ENCODE measurements around the gene TRPM8. TPM values are rescaled to one million over a fixed set of nuclear protein-coding genes. Genes with fewer than 3 reads are reported as not detected.

The TRPM8 gene
- total RNA-seq, 3 donors from 2014 or later (not counting 1 experiment from before 2014, with no cell fraction given) = not detected

DNA sequence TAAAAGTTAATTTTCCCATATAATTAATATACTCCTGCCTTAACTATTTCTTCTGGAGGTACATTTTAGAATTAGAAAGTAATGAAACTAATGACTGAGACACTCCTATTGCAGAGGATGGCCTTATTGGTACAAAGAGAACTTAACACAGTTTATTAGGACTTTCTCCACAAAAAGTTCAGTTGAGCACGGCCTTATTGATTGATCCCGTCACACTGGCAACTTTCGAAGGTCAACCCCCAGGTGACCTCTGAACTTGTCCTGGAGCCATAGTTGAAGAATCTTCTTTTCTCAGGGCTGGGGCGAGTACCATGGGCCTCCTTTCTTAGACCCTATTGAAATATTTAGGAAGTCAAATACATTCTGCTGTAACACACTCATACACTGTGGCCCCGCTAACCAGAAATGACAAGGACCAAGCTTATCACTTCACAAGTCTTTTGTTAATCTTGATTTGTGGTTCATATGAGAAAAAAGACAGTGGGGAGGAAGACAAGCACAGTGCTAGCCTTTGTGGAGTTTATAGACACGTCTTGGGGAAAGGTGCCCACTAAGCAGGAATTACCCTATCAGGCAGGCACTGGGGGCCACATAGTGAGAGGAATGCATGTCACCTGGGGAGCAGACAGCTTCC, 144.6 kb downstream of the TRPM8 start:
- ATAC-seq (peak; percentile 77 to 99 (median 92)), DNase-seq (peak in 1 of 2 donors; percentile 32)
- TF ChIP-seq, protein P1, sequence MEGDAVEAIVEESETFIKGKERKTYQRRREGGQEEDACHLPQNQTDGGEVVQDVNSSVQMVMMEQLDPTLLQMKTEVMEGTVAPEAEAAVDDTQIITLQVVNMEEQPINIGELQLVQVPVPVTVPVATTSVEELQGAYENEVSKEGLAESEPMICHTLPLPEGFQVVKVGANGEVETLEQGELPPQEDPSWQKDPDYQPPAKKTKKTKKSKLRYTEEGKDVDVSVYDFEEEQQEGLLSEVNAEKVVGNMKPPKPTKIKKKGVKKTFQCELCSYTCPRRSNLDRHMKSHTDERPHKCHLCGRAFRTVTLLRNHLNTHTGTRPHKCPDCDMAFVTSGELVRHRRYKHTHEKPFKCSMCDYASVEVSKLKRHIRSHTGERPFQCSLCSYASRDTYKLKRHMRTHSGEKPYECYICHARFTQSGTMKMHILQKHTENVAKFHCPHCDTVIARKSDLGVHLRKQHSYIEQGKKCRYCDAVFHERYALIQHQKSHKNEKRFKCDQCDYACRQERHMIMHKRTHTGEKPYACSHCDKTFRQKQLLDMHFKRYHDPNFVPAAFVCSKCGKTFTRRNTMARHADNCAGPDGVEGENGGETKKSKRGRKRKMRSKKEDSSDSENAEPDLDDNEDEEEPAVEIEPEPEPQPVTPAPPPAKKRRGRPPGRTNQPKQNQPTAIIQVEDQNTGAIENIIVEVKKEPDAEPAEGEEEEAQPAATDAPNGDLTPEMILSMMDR (IDR thresholded peaks at IDR 0.05) = no peak
- H3K27me3 ChIP-seq (ENCODE audit: control insufficient read depth, insufficient read depth, low read length) = no peaks in the 10 kb centered on the region
- peaks cover 18% of the 10 kb centered on the region for H3K4me1 ChIP-seq (ENCODE audit: control insufficient read depth, insufficient read depth, low read length)
- Mint-ChIP-seq H3K36me3 (no peaks in the 10 kb centered on the region), H3K4me1 (peaks cover 32 to 38% of the 10 kb centered on the region in 2 donors), H3K27ac (peak overlapping the region in 1 of 2 donors; percentile 77), H3K27me3 (ENCODE audit: low read depth in 2 of 2) (peaks cover 14 to 48% of the 10 kb centered on the region in 2 donors), H3K9me3 (no peaks in the 10 kb centered on the region), H3K4me3 (peak overlapping the region; percentile 84)
- H3K4me3 ChIP-seq (ENCODE audit: low read length) = no peak overlapping the region
- intact Hi-C loops (cut with micrococcal nuclease) = no loop called here
- 60% methylated on average over 5 of the region's 6 CpGs for WGBS (ENCODE audit: insufficient coverage)
- no peaks in the 10 kb centered on the region for H3K9me3 ChIP-seq (ENCODE audit: control insufficient read depth, insufficient read depth, low read length)
- H3K27ac ChIP-seq (ENCODE audit: low read length) = no peak overlapping the region
- H3K36me3 ChIP-seq (ENCODE audit: control insufficient read depth, insufficient read depth, low read length) = no peaks in the 10 kb centered on the region

- no peak for DNase-seq
- H3K36me3 ChIP-seq (ENCODE audit: control insufficient read depth, insufficient read depth, low read length) = no peaks in the 10 kb centered on the region
- Mint-ChIP-seq H3K27ac (no peak overlapping the region), H3K36me3 (peaks cover 8% of the 10 kb centered on the region), H3K4me3 (no peak overlapping the region), H3K4me1 (peaks cover 24 to 27% of the 10 kb centered on the region in 2 donors), H3K9me3 (no peaks in the 10 kb centered on the region), H3K27me3 (ENCODE audit: low read depth in 2 of 2) (peaks cover 6 to 12% of the 10 kb centered on the region in 2 donors)
- no peak for ATAC-seq
- TF ChIP-seq, protein P1 (IDR thresholded peaks at IDR 0.05) = no peak
- WGBS (ENCODE audit: insufficient coverage) = 100% methylated on average over 1 of the region's 2 CpGs
- H3K27ac ChIP-seq (ENCODE audit: low read length) = no peak overlapping the region
- no peaks in the 10 kb centered on the region for H3K27me3 ChIP-seq (ENCODE audit: control insufficient read depth, insufficient read depth, low read length)
- H3K4me3 ChIP-seq (ENCODE audit: low read length) = no peak overlapping the region
- intact Hi-C loops (cut with micrococcal nuclease) = no loop called here
- peaks cover 22% of the 10 kb centered on the region for H3K4me1 ChIP-seq (ENCODE audit: control insufficient read depth, insufficient read depth, low read length)
- H3K9me3 ChIP-seq (ENCODE audit: control insufficient read depth, insufficient read depth, low read length) = peaks cover 9% of the 10 kb centered on the region
These were observed 149.4 kb downstream of the TRPM8 start for GRCh38 chr2:234066587-234066986.

Other genes starting within 250 kb of the TRPM8 start
- gene UGT1A9, start 245.5 kb upstream of the TRPM8 start, total RNA-seq = not detected
- gene UGT1A7, start 235.5 kb upstream of the TRPM8 start, total RNA-seq = not detected
- gene UGT1A6, start 224.5 kb upstream of the TRPM8 start, total RNA-seq = not detected
- not detected for gene UGT1A5, start 204.5 kb upstream of the TRPM8 start, total RNA-seq
- not detected for gene UGT1A4, start 198.6 kb upstream of the TRPM8 start, total RNA-seq
- gene UGT1A3, start 188.3 kb upstream of the TRPM8 start, total RNA-seq = not detected
- gene UGT1A1, start 157.1 kb upstream of the TRPM8 start, total RNA-seq = not detected
- not detected for gene MROH2A, start 139.0 kb upstream of the TRPM8 start, total RNA-seq
- 1 to 10 TPM in 2 of 3 donors, under 1 TPM in 1; 0.87 to 3.2 (median 1.5) TPM for gene HJURP, start 62.8 kb upstream of the TRPM8 start, total RNA-seq
- gene SPP2, start 133.3 kb downstream of the TRPM8 start, total RNA-seq = not detected

Data from natural killer cell (primary cell).